DND-41 (cell line): ENCODE data around the gene DIS3L2.

Experiments
- EZH2 ChIP-seq: IDR thresholded peaks from 3 replicates; pipeline ENCODE4 v1.6.1; 2012; ENCODE audit warnings: borderline replicate concordance, low read depth, mild to moderate bottlenecking, moderate library complexity, low read length, inconsistent platforms; ENCODE audit not compliant: severe bottlenecking
- TF ChIP-seq, protein P1 (sequence below): IDR thresholded peaks from 2 replicates; pipeline ENCODE4 v1.5.1; 2012; ENCODE audit warnings: borderline replicate concordance, low read length, moderate library complexity, mild to moderate bottlenecking; ENCODE audit not compliant: poor library complexity, severe bottlenecking; ENCODE audit errors: extremely low read depth

- TF ChIP-seq, protein P1, sequence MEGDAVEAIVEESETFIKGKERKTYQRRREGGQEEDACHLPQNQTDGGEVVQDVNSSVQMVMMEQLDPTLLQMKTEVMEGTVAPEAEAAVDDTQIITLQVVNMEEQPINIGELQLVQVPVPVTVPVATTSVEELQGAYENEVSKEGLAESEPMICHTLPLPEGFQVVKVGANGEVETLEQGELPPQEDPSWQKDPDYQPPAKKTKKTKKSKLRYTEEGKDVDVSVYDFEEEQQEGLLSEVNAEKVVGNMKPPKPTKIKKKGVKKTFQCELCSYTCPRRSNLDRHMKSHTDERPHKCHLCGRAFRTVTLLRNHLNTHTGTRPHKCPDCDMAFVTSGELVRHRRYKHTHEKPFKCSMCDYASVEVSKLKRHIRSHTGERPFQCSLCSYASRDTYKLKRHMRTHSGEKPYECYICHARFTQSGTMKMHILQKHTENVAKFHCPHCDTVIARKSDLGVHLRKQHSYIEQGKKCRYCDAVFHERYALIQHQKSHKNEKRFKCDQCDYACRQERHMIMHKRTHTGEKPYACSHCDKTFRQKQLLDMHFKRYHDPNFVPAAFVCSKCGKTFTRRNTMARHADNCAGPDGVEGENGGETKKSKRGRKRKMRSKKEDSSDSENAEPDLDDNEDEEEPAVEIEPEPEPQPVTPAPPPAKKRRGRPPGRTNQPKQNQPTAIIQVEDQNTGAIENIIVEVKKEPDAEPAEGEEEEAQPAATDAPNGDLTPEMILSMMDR, result no peak
- no peak for TF ChIP-seq EZH2
Measured at GRCh38 chr2:232139786-232140562, 178.5 kb downstream of the DIS3L2 start.
